NCI-H82 treated with DMSO at 0.1 percent for 48 hours (cell line): Measurements from ENCODE around the gene GPR85.
"Not testable (repeated sequence)": the region's sequence is repeated elsewhere in the genome, so short reads cannot be mapped to it uniquely, and the experiment has no call there.

Experiments
- DNase-seq: peaks from one replicate; lab custom pipeline; 2025; ENCODE audit not compliant: unreplicated experiment; lab: John Stamatoyannopoulos, UW

Gene GPR85

GRCh38 chr7:113084496-113085172 lies 2.0 kb downstream of the GPR85 start:
- DNase-seq: no peak

GRCh38 chr7:113083816-113084495 lies 2.7 kb downstream of the GPR85 start:
- DNase-seq: no peak

- DNase-seq: no peak
Observed at GRCh38 chr7:113083132-113083815, 3.4 kb downstream of the GPR85 start.

GRCh38 chr7:113078331-113078730 lies 8.3 kb downstream of the GPR85 start:
- no peak for DNase-seq

- DNase-seq: no peak
Observed at GRCh38 chr7:113076703-113077102, 9.9 kb downstream of the GPR85 start.

- DNase-seq: no peak
Observed at GRCh38 chr7:113071465-113071864, 15.2 kb downstream of the GPR85 start.

GRCh38 chr7:113062499-113062898 lies 24.1 kb downstream of the GPR85 start:
- DNase-seq: no peak

- no peak for DNase-seq
Observed at GRCh38 chr7:113060100-113060499, 26.5 kb downstream of the GPR85 start.

GRCh38 chr7:113054938-113055337 lies 31.7 kb downstream of the GPR85 start:
- DNase-seq: no peak

- not testable (repeated sequence) for DNase-seq
Observed at GRCh38 chr7:113054272-113054671, 32.4 kb downstream of the GPR85 start.

- not testable (repeated sequence) for DNase-seq
Observed at GRCh38 chr7:113049221-113049620, 37.4 kb downstream of the GPR85 start.

GRCh38 chr7:113046453-113046852 lies 40.2 kb downstream of the GPR85 start:
- DNase-seq: no peak

- DNase-seq: no peak
Observed at GRCh38 chr7:113045379-113045778, 41.2 kb downstream of the GPR85 start.

- peak; percentile 71 for DNase-seq
Observed at GRCh38 chr7:113044394-113044793, 42.2 kb downstream of the GPR85 start.

GRCh38 chr7:113040849-113041248 lies 45.8 kb downstream of the GPR85 start:
- DNase-seq: no peak

GRCh38 chr7:113033959-113034358 lies 52.7 kb downstream of the GPR85 start:
- DNase-seq: no peak
